Hepatocyte (in vitro differentiated cells): ENCODE data around the gene ADCY9.

ENCODE experiments used
- EZH2 ChIP-seq: fragments of 200-600 bp; sonication (generic); IDR thresholded peaks from 2 replicates; pipeline ENCODE4 v1.6.1; 2016; ENCODE audit warnings: antibody characterized with exemption, mild to moderate bottlenecking, borderline replicate concordance
- TF ChIP-seq, protein P1 (sequence below): fragments of 200-600 bp; sonication (generic); IDR thresholded peaks from 2 replicates; pipeline ENCODE4 v1.5.1; 2016; ENCODE audit warnings: antibody characterized with exemption, mild to moderate bottlenecking; ENCODE audit not compliant: poor library complexity

DNA sequence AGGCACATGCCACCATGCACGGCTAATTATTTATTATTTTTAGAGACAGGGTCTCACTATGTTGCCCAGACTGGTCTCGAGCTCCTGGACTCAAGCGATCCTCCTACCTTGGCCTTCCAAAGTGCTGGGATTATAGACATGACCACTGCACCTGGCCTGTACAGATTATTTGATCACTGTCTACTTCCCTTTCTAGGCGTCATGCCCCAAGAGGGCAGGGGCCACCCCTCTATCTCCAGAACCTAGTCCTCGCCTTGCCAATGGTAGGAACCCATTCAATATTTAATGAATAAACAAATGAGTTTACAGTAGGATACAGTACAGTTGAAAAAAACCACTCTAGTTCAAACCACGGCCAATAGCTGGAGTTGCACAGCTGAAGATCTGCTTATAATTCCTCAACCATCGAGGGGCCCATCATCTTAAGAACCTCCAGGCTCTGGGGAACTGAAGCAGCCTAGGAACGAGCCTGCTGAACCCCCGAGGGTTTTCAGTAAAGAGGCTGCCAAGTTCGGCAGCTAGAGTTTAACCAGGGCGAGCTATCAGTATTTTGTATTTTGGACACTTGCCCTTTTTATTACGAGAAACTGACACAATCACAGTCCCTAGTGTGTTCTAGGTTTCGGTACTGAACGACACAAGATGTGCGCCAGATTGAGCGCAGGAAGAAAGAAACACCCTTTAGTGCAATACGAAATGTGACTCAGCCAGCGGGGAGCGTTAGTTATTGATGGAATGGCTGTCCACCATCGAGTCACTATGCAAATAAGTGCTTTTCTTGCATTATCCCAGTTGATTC, 14.6 kb downstream of the ADCY9 start:
- TF ChIP-seq, protein P1, sequence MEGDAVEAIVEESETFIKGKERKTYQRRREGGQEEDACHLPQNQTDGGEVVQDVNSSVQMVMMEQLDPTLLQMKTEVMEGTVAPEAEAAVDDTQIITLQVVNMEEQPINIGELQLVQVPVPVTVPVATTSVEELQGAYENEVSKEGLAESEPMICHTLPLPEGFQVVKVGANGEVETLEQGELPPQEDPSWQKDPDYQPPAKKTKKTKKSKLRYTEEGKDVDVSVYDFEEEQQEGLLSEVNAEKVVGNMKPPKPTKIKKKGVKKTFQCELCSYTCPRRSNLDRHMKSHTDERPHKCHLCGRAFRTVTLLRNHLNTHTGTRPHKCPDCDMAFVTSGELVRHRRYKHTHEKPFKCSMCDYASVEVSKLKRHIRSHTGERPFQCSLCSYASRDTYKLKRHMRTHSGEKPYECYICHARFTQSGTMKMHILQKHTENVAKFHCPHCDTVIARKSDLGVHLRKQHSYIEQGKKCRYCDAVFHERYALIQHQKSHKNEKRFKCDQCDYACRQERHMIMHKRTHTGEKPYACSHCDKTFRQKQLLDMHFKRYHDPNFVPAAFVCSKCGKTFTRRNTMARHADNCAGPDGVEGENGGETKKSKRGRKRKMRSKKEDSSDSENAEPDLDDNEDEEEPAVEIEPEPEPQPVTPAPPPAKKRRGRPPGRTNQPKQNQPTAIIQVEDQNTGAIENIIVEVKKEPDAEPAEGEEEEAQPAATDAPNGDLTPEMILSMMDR: no peak
- no peak for TF ChIP-seq EZH2
